Activated effector memory CD4-positive, alpha-beta T cell treated with anti-CD3 and anti-CD28 coated beads, Interleukin-2, amount 50 U/mL, for 16 hours (primary cell): ENCODE data around the gene ACAP1.

ENCODE experiments used
- DNase-seq: peaks from one replicate; pipeline ENCODE4 v3.0.0-alpha.2; 2020

Gene ACAP1

DNA sequence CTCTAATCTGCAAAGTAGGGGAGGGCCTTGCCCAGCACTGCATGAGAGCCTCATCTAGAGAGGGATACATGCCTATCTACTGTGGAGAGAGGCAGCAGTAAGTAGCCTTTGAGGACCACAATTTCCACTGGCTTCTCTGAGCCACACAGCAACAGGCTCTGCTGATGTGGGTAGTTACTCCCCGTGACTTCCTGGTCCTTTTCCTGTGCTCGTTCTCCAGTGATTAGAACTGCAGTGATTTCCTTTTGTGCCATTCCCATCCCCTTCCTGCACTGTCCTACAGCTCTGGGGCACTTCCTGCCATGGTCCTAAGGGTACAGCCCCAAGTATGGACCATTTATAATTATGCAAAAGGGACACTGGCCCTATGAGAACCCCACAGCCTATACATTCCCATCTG, 55.0 kb downstream of the ACAP1 start:
- no peak for DNase-seq

DNA sequence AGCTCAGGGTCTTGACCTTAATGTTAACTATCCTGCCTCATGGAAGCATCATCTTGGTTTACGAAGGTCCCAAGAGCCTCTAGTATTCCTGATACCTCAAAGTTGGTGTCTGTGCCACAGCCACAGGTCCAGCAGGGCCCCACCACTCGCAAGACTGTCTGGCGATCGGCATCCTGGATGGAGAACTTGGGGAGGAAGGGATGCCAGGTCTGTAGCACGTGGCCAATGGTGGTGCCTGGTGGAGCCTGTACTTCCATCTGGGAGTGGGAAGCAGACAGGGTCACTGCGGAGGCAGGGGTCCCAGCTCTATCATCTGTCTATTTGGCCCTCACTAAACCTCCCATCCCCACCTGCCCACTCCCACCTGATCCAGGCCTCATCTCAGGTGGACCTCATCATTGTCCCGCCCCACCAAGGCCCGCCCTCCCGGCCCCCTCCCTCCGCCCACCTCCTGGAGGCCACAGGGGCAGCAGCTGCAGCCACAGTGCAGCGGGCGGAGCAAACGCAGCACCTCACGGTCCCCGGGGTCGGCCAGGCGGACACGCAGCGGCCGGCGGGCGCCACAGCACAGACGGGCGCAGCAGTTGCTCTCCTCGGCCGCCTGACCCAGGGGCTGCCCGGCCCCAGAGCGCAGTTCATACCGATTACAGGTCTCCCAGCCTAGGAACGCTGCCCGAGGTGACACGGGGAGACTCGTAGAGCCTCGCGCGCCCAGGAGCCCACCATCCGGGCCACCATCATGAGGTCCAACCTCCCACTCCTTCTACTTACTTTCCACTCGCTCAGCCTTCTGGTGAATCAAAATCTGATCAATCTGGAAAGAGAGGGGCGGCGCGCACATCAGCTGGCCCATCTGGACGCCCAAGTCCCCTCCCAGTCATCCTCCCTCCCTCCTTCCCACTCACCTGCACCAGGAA, 56.6 kb downstream of the ACAP1 start:
- DNase-seq: no peak

DNA sequence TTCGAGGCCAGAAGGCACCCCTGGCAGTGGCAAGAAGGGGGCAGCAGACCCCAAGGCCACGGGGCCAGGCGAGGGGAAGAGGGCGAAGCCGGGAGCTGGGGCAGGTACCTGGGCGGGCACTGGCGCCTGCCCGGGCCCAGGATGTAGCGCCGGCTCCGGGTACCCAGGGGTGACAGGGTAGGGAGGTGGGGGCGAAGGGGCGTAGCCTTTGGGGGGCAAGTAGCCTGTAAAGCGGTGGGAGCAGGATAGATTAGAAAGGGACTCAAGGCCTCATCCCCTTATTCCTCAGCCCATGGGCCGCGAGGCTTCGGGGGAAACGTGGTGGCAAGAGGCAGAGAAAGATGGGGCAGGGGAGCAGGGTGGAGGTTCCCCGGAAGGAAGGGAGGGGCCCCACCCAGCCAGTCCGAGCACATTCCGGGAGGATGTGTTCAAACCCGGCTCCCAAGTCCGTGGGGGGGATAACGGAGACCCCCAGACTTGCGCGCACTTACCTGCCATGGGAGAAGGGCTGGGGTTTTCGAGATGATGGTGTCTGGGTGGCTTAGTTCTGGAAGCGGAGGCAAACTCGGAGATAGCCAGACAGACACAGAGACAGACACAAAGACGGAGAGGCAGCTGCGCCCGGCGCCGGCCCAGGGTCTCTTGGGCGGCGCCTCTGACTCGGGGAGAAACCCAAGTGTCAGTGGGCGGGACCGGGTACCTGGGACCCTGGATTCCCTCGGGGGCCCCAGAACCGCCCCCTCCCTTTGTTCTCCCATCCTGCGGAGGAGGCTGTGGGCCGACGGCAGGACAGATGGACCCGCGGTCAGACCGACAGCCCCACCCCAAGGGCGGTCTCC, 57.5 kb downstream of the ACAP1 start:
- DNase-seq: peak; percentile 78

DNA sequence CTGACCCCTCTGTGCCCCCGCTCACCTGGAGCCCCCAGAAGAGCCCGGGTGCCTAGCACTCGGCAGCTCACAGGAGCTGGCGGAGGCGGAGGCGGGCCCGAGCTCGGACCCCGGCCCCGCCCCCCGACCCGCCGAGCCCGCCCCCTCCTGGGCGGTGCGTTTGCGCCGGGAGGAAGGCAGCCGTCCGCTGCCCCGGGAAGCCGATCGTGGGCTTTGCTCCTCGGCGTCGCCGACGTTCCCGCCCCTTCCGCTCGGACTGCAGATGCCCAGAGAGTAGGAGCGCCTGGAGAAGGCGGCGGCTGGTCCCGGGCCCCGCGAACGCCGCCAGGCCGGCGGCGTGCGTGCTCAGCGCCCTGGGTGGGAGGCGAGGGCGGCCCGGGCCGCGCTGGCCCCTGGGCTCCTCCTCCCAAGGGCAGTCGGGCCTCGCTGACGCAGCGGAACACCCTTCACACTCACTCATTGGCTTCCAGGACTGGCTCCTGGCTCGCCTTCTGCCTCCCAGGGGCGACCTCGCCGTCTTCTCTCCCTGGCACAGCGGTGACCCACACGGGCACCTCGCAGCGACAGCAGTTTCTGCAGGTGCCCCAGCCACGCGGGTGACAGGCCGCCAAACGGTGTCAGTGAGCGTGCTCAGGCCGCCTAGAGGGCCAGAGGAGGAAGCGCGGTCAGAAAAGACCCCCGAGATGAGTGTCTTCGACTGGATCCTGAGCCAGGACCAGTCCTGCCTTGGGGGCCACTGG, 58.3 kb downstream of the ACAP1 start, which contains the start of gene PLSCR3:
PLSCR3 (minus strand) TSS at position 74 of the 740 bp plus-strand sequence. CDS start 415 bp downstream, outside the sequence.
- peak; percentile 94 for DNase-seq

DNA sequence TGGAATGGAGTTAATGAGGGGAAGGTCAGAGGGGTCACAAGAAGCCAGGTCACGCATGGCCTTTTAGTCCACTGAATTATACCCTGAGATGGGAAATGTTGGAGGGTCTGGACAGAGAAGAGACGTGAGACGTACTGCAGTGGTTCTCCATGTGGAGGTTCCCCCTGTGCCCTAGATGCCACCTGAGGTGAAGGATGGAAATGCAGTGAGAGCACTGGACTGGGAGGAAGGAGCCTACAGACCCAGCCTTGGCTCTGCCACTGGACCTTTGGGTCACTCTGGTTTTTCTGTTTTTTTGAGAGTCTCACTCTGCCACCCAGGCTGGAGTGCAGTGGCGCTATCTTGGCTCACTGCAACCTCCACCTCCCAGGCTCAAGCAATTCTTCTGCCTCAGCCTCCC, 59.8 kb downstream of the ACAP1 start:
- no peak for DNase-seq

DNA sequence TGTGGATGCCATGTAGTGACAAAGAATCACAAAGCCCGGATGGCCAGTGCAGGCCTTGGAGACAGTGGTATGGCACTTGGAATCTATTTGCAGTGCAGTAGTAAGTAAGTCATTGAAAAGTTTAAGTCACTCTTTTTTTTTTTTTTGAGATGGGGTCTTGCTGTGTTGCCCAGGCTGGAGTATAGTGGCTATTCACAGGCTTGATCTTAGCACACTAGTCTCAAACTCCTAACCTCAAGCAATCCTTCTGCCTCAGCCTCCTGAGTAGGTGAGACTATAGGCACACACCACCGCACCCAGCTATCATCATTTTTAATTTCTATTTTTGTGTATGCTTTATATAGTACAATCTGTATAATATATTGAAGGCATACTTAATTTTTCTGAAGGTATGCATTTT, 62.3 kb downstream of the ACAP1 start:
- no peak for DNase-seq
